HEK293 (cell line): ENCODE results near the gene ROS1.

Source experiments
- CTCF ChIA-PET: fragments of 350-600 bp; formaldehyde crosslinking; extraction: SDS; loops from one replicate; lab custom pipeline; 2021; ENCODE audit warnings: antibody characterized with exemption; lab: Yijun Ruan, JAX
- POLR2A ChIA-PET: fragments of 300-600 bp; formaldehyde crosslinking; extraction: SDS; loops from one replicate; lab custom pipeline; 2020; ENCODE audit warnings: antibody characterized with exemption, inconsistent platforms; lab: Yijun Ruan, JAX
- H3K27ac ChIP-seq: fragments of 200-500 bp; sonication (Bioruptor generic); 2 replicates; pipeline ENCODE4 v1.5.1; 2014; ENCODE audit warnings: low read depth, low read length, control low read depth, inconsistent platforms; ENCODE audit errors: extremely low read depth
- H3K36me3 ChIP-seq, 2 experiments: fragments of 200-500 bp in 1 of 2; sonication (Bioruptor generic) in 1 of 2; 1 replicate in 1 of 2; 2 replicates in 1 of 2; pipeline ENCODE4 v1.5.1; 2014 to 2017; ENCODE audit warnings: inconsistent platforms in 2 of 2, low read length in 2 of 2; ENCODE audit not compliant: control insufficient read depth in 2 of 2, insufficient read depth in 1 of 2
- H3K4me1 ChIP-seq: fragments of 200-500 bp; sonication (Bioruptor generic); 2 replicates; pipeline ENCODE4 v1.5.1; 2014; ENCODE audit warnings: mild to moderate bottlenecking, low read length, inconsistent platforms; ENCODE audit not compliant: control insufficient read depth, insufficient read depth
- H3K4me3 ChIP-seq: 2 replicates; pipeline ENCODE4 v1.5.1; 2011; ENCODE audit warnings: low read depth, mild to moderate bottlenecking, control low read depth, low read length, moderate library complexity
- H3K9me3 ChIP-seq: fragments of 200-500 bp; sonication (Bioruptor generic); 2 replicates; pipeline ENCODE4 v1.5.1; 2014; ENCODE audit warnings: low read depth, low read length, inconsistent platforms; ENCODE audit not compliant: control insufficient read depth, insufficient read depth
- FEZF1 ChIP-seq: fragments of 450-650 bp; formaldehyde crosslinking; IDR thresholded peaks from 2 replicates; pipeline ENCODE4 v1.5.1; 2016; ENCODE audit warnings: missing biosample characterization, missing genetic modification characterization
- GLIS2 ChIP-seq: fragments of 450-650 bp; formaldehyde crosslinking; IDR thresholded peaks from 2 replicates; pipeline ENCODE4 v1.5.1; 2016; ENCODE audit warnings: missing biosample characterization, missing genetic modification characterization
- PRDM10 ChIP-seq: fragments of 450-650 bp; formaldehyde crosslinking; IDR thresholded peaks from 2 replicates; pipeline ENCODE4 v1.5.1; 2016; ENCODE audit warnings: missing biosample characterization, missing genetic modification characterization
- SP3 ChIP-seq: fragments of 450-650 bp; formaldehyde crosslinking; IDR thresholded peaks from 2 replicates; pipeline ENCODE4 v1.5.1; 2016; ENCODE audit warnings: missing biosample characterization, missing genetic modification characterization
- TCF7L2 ChIP-seq: IDR thresholded peaks from 2 replicates; pipeline ENCODE4 v1.6.1; 2011; ENCODE audit warnings: low read depth, mild to moderate bottlenecking, inconsistent platforms, low read length, moderate library complexity, borderline replicate concordance
- ZNF596 ChIP-seq: fragments of 450-650 bp; IDR thresholded peaks from 2 replicates; pipeline ENCODE4 v1.5.0; 2018; ENCODE audit warnings: missing biosample characterization, mild to moderate bottlenecking, missing genetic modification characterization, moderate library complexity
- ZNF623 ChIP-seq: fragments of 450-650 bp; formaldehyde crosslinking; IDR thresholded peaks from 2 replicates; pipeline ENCODE4 v1.5.1; 2016; ENCODE audit warnings: missing biosample characterization, missing genetic modification characterization
- TF ChIP-seq, protein P1 (sequence below): fragments of 450-650 bp; formaldehyde crosslinking; IDR thresholded peaks from 2 replicates; pipeline ENCODE4 v1.5.1; 2017; ENCODE audit warnings: missing biosample characterization, missing genetic modification characterization
- TF ChIP-seq, protein P2 (sequence below): fragments of 450-650 bp; formaldehyde crosslinking; IDR thresholded peaks from 2 replicates; pipeline ENCODE4 v1.5.1; 2017; ENCODE audit warnings: missing biosample characterization, missing genetic modification characterization
- TF ChIP-seq, protein P3 (sequence below): fragments of 450-650 bp; formaldehyde crosslinking; conservative IDR thresholded peaks from 2 replicates; pipeline ENCODE4 v1.5.1; 2016; ENCODE audit warnings: low read depth, missing biosample characterization, missing genetic modification characterization

The ROS1 gene

DNA sequence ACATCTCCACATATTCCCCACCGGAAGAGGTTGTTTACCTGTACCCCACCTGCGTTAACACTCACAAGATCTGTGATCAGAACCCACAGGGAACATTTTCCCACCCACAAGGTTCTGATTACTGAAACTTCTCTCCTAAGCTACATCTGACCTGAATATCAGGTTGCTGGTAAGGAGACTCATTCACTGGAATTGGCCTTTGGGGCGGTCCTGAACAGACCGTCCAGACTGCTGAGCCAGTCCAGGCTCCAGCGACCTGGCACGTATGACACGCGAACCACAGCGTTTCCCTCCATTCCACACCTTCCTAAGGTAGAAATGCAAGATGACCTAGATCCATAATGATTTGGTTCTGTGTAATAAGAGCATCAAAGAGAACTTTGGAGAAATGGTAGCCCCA is 150.5 kb downstream of the ROS1 start:
- H3K4me1 ChIP-seq: no peaks in the 10 kb centered on the region; the same call in 1 of the 2 replicates
- no peaks in the 10 kb centered on the region for H3K9me3 ChIP-seq
- H3K4me3 ChIP-seq: no peak overlapping the region
- CTCF ChIA-PET: interaction anchor here (0.5 to 0.7 kb wide), 3 partner anchors 9 to 148 kb away, joined by 3 read pairs; no protein-coding TSS in a partner anchor
- H3K27ac ChIP-seq: no peak overlapping the region
- POLR2A ChIA-PET: no interaction called here
- no peaks in the 10 kb centered on the region for H3K36me3 ChIP-seq
- TF ChIP-seq, protein P1, sequence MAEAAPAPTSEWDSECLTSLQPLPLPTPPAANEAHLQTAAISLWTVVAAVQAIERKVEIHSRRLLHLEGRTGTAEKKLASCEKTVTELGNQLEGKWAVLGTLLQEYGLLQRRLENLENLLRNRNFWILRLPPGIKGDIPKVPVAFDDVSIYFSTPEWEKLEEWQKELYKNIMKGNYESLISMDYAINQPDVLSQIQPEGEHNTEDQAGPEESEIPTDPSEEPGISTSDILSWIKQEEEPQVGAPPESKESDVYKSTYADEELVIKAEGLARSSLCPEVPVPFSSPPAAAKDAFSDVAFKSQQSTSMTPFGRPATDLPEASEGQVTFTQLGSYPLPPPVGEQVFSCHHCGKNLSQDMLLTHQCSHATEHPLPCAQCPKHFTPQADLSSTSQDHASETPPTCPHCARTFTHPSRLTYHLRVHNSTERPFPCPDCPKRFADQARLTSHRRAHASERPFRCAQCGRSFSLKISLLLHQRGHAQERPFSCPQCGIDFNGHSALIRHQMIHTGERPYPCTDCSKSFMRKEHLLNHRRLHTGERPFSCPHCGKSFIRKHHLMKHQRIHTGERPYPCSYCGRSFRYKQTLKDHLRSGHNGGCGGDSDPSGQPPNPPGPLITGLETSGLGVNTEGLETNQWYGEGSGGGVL (tag by site-specific recombination): no peak
- TF ChIP-seq SP3 (tag by site-specific recombination) (no peak), GLIS2 (no peak), FEZF1 (tag by site-specific recombination) (no peak), ZNF623 (tag by site-specific recombination) (no peak), TCF7L2 (no peak), ZNF596 (tag by site-specific recombination) (no peak)
- TF ChIP-seq, protein P2, sequence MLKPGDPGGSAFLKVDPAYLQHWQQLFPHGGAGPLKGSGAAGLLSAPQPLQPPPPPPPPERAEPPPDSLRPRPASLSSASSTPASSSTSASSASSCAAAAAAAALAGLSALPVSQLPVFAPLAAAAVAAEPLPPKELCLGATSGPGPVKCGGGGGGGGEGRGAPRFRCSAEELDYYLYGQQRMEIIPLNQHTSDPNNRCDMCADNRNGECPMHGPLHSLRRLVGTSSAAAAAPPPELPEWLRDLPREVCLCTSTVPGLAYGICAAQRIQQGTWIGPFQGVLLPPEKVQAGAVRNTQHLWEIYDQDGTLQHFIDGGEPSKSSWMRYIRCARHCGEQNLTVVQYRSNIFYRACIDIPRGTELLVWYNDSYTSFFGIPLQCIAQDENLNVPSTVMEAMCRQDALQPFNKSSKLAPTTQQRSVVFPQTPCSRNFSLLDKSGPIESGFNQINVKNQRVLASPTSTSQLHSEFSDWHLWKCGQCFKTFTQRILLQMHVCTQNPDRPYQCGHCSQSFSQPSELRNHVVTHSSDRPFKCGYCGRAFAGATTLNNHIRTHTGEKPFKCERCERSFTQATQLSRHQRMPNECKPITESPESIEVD (tag by site-specific recombination): no peak
- TF ChIP-seq, protein P3, sequence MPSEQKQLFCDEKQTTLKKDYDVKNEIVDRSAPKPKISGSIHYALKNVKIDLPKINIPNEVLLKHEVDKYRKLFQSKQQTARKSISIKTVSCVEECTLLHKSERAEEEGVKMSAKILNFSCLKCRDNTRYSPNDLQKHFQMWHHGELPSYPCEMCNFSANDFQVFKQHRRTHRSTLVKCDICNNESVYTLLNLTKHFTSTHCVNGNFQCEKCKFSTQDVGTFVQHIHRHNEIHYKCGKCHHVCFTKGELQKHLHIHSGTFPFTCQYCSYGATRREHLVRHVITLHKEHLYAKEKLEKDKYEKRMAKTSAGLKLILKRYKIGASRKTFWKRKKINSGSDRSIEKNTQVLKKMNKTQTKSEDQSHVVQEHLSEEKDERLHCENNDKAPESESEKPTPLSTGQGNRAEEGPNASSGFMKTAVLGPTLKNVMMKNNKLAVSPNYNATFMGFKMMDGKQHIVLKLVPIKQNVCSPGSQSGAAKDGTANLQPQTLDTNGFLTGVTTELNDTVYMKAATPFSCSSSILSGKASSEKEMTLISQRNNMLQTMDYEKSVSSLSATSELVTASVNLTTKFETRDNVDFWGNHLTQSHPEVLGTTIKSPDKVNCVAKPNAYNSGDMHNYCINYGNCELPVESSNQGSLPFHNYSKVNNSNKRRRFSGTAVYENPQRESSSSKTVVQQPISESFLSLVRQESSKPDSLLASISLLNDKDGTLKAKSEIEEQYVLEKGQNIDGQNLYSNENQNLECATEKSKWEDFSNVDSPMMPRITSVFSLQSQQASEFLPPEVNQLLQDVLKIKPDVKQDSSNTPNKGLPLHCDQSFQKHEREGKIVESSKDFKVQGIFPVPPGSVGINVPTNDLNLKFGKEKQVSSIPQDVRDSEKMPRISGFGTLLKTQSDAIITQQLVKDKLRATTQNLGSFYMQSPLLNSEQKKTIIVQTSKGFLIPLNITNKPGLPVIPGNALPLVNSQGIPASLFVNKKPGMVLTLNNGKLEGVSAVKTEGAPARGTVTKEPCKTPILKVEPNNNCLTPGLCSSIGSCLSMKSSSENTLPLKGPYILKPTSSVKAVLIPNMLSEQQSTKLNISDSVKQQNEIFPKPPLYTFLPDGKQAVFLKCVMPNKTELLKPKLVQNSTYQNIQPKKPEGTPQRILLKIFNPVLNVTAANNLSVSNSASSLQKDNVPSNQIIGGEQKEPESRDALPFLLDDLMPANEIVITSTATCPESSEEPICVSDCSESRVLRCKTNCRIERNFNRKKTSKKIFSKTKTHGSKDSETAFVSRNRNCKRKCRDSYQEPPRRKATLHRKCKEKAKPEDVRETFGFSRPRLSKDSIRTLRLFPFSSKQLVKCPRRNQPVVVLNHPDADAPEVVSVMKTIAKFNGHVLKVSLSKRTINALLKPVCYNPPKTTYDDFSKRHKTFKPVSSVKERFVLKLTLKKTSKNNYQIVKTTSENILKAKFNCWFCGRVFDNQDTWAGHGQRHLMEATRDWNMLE (tag by site-specific recombination): no peak

- Histone ChIP-seq H3K9me3 (no peaks in the 10 kb centered on the region), H3K4me3 (no peak overlapping the region), H3K4me1 (no peaks in the 10 kb centered on the region; the same call in 1 of the 2 replicates), H3K27ac (no peak overlapping the region), H3K36me3 (no peaks in the 10 kb centered on the region)
- ChIA-PET POLR2A (no interaction called here), CTCF (interaction anchor here (0.6 kb wide), 3 partner anchors 287 to 1103 kb away, joined by 3 read pairs; no protein-coding TSS in a partner anchor)
- no peak for TF ChIP-seq PRDM10
These were observed 152.9 kb downstream of the ROS1 start for GRCh38 chr6:117272891-117273290.
